Dendritic cell treated with granulocyte-macrophage colony-stimulating factor and Interleukin-4, amounts not matched to agents 40 ng/mL and 50 ng/mL, for 4 days (primary cell): ENCODE results near the gene CASQ1.
A peak's percentile ranks its signal among the peaks of the same experiment; 100 is the strongest.

Source experiments
- H3K27ac Mint-ChIP-seq: one replicate; pipeline ENCODE4 v1.8.0; 2022; ENCODE audit warnings: mild to moderate bottlenecking, mixed read lengths
- H3K27me3 Mint-ChIP-seq: one replicate; pipeline ENCODE4 v1.8.0; 2022; ENCODE audit warnings: mild to moderate bottlenecking, mixed read lengths
- H3K36me3 Mint-ChIP-seq: one replicate; pipeline ENCODE4 v1.8.0; 2022; ENCODE audit warnings: low read depth, mixed read lengths
- H3K4me1 Mint-ChIP-seq: one replicate; pipeline ENCODE4 v1.8.0; 2022; ENCODE audit warnings: low read depth, mixed read lengths
- H3K4me3 Mint-ChIP-seq: one replicate; pipeline ENCODE4 v1.8.0; 2022; ENCODE audit warnings: mild to moderate bottlenecking, moderate library complexity, mixed read lengths
- H3K9me3 Mint-ChIP-seq: one replicate; pipeline ENCODE4 v1.8.0; 2022; ENCODE audit warnings: mixed read lengths
- intact Hi-C: fragments of 100-400 bp; cut with micrococcal nuclease; formaldehyde crosslinking; loops from one replicate; pipeline ENCODE4 v1.15.0; 2022

CASQ1 gene

GRCh38 chr1:160214481-160215140 is 24.2 kb downstream of the CASQ1 start:
- Mint-ChIP-seq H3K36me3 (peaks cover 99% of the 10 kb centered on the region), H3K27ac (peak overlapping the region; percentile 19), H3K9me3 (no peaks in the 10 kb centered on the region), H3K4me1 (peaks cover 62% of the 10 kb centered on the region), H3K27me3 (no peaks in the 10 kb centered on the region), H3K4me3 (no peak overlapping the region)
- intact Hi-C loops: no loop called here

- Mint-ChIP-seq H3K4me3 (no peak overlapping the region), H3K9me3 (no peaks in the 10 kb centered on the region), H3K36me3 (peaks cover 99% of the 10 kb centered on the region), H3K27me3 (no peaks in the 10 kb centered on the region), H3K27ac (no peak overlapping the region), H3K4me1 (peaks cover 54% of the 10 kb centered on the region)
- intact Hi-C loops: no loop called here
Observed at GRCh38 chr1:160216301-160216700, 25.9 kb downstream of the CASQ1 start.

DNA sequence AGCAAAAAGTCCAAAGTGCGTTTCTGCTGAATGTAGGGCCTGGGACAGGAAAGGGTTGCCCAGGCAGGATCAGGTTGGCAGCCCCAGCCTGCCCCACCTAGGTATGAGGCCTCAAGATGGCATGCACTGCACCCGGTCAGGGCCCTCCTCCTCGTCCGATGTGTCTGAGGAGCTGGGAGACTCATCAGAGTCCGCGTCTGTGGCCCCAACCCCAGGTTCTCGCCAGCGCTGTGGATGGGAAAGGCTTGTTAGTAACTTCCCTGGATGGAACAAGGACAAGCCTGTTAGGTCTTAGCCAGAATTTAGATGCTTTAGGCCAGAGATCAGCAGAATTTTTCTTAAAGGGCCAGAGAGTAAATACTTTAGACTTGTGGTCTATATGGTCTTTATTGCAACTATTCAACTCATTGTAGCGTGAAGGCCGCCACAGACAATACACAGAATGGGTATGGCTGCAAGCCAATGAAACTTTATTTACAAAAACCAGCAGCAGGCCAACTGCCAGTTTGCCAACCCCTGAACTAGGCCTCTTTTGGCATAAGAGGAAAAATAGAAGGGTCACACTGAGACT is 27.2 kb downstream of the CASQ1 start:
- H3K4me3 Mint-ChIP-seq: no peak overlapping the region
- H3K36me3 Mint-ChIP-seq: peaks cover 89% of the 10 kb centered on the region
- intact Hi-C loops: no loop called here
- H3K27me3 Mint-ChIP-seq: no peaks in the 10 kb centered on the region
- H3K4me1 Mint-ChIP-seq: peaks cover 45% of the 10 kb centered on the region
- no peak overlapping the region for H3K27ac Mint-ChIP-seq
- no peaks in the 10 kb centered on the region for H3K9me3 Mint-ChIP-seq

DNA sequence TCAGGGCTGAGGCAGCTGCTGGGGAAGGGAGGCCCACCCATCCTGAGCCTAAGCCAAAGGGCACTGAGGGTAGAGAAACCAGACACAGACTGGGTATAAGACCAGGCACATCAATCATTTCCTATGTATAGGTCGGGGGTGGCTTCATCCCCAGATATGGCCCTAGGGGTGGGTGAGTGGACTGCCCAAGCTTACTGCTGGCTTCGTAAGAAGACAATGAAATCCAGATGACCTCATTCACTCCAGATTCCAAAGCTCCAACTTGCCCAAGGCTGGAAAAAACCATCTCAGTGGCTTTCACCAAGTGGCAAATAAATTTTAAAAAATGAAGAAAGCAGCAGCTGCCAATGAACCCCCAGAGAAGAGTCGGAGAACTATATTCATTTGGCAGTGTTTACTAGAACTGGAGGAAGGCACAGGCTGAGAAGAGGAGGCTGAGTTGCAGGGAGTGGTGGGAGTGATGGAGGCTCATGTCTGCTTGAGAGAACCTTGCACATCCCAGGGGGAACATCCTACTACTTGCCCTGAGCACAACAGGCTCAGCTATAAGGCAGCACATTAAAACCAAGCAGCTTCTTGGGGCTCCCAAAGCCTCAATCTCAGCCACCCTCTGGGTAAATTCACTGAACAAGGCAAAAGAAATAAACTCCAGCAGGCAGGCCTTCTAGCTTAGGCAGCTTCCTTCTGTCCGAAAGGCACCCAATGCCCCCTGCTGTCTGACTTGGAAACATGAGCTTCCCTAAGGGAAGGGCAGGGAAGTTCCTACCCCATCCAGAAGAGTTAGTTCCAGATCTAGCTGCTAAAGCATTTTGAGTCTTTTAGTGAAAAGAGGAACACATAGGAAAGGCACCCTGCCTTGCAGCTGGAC is 28.9 kb downstream of the CASQ1 start:
- H3K4me1 Mint-ChIP-seq: peaks cover 29% of the 10 kb centered on the region
- H3K36me3 Mint-ChIP-seq: peaks cover 72% of the 10 kb centered on the region
- H3K4me3 Mint-ChIP-seq: no peak overlapping the region
- no peaks in the 10 kb centered on the region for H3K27me3 Mint-ChIP-seq
- intact Hi-C loops: loop anchor here (1.0 kb wide), 1 partner anchor 26 kb away; no protein-coding TSS in a partner anchor
- H3K9me3 Mint-ChIP-seq: no peaks in the 10 kb centered on the region
- no peak overlapping the region for H3K27ac Mint-ChIP-seq

GRCh38 chr1:160220301-160220700 is 29.9 kb downstream of the CASQ1 start:
- H3K27me3 Mint-ChIP-seq: no peaks in the 10 kb centered on the region
- no peak overlapping the region for H3K4me3 Mint-ChIP-seq
- H3K27ac Mint-ChIP-seq: no peak overlapping the region
- H3K36me3 Mint-ChIP-seq: peaks cover 62% of the 10 kb centered on the region
- intact Hi-C loops: loop anchor here (1.0 kb wide), 1 partner anchor 118 kb away; no protein-coding TSS in a partner anchor
- H3K9me3 Mint-ChIP-seq: no peaks in the 10 kb centered on the region
- H3K4me1 Mint-ChIP-seq: peaks cover 23% of the 10 kb centered on the region

- Mint-ChIP-seq H3K9me3 (no peaks in the 10 kb centered on the region), H3K27me3 (no peaks in the 10 kb centered on the region), H3K4me1 (peaks cover 16% of the 10 kb centered on the region), H3K4me3 (no peak overlapping the region), H3K27ac (no peak overlapping the region), H3K36me3 (peaks cover 54% of the 10 kb centered on the region)
- intact Hi-C loops: no loop called here
Observed at GRCh38 chr1:160221089-160221488, 30.7 kb downstream of the CASQ1 start.

GRCh38 chr1:160222546-160222945 is 32.2 kb downstream of the CASQ1 start:
- Mint-ChIP-seq H3K27ac (no peak overlapping the region), H3K9me3 (no peaks in the 10 kb centered on the region), H3K4me3 (no peak overlapping the region), H3K27me3 (no peaks in the 10 kb centered on the region), H3K36me3 (peaks cover 39% of the 10 kb centered on the region), H3K4me1 (peaks cover 14% of the 10 kb centered on the region)
- intact Hi-C loops: no loop called here

DNA sequence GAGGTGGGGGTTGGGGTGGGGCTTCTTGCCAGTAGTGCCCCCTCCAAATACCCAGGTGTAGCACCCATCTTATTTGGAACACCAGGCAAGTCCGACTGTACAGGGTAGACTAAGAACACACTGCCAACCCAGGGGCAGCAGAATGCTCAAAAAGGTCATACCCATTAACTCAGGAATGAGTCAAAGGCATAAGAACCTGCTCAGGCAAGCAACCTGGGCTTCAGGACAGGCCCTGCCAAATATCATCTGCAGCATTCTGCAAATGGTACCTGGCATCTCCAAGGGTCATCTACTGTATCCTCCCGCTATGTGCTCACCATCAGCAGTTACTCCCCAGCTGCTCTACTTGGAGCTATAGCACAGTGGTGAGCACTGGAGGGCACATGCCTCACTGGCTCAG is 34.2 kb downstream of the CASQ1 start:
- Mint-ChIP-seq H3K4me3 (no peak overlapping the region), H3K27me3 (no peaks in the 10 kb centered on the region), H3K4me1 (peaks cover 8% of the 10 kb centered on the region), H3K27ac (no peak overlapping the region), H3K36me3 (peaks cover 36% of the 10 kb centered on the region), H3K9me3 (no peaks in the 10 kb centered on the region)
- intact Hi-C loops: no loop called here

- intact Hi-C loops: no loop called here
- peaks cover 36% of the 10 kb centered on the region for H3K36me3 Mint-ChIP-seq
- H3K9me3 Mint-ChIP-seq: no peaks in the 10 kb centered on the region
- peaks cover under 1% of the 10 kb centered on the region for H3K4me1 Mint-ChIP-seq
- H3K4me3 Mint-ChIP-seq: no peak overlapping the region
- H3K27me3 Mint-ChIP-seq: no peaks in the 10 kb centered on the region
- no peak overlapping the region for H3K27ac Mint-ChIP-seq
Observed at GRCh38 chr1:160225345-160225744, 35.0 kb downstream of the CASQ1 start.

GRCh38 chr1:160226623-160227022 is 36.2 kb downstream of the CASQ1 start:
- Mint-ChIP-seq H3K4me1 (no peaks in the 10 kb centered on the region), H3K4me3 (no peak overlapping the region), H3K27me3 (no peaks in the 10 kb centered on the region), H3K27ac (no peak overlapping the region), H3K36me3 (peaks cover 37% of the 10 kb centered on the region), H3K9me3 (no peaks in the 10 kb centered on the region)
- intact Hi-C loops: no loop called here

GRCh38 chr1:160227034-160227433 is 36.7 kb downstream of the CASQ1 start:
- peaks cover 41% of the 10 kb centered on the region for H3K36me3 Mint-ChIP-seq
- intact Hi-C loops: no loop called here
- H3K4me3 Mint-ChIP-seq: no peak overlapping the region
- no peaks in the 10 kb centered on the region for H3K9me3 Mint-ChIP-seq
- no peaks in the 10 kb centered on the region for H3K27me3 Mint-ChIP-seq
- no peak overlapping the region for H3K27ac Mint-ChIP-seq
- H3K4me1 Mint-ChIP-seq: no peaks in the 10 kb centered on the region

DNA sequence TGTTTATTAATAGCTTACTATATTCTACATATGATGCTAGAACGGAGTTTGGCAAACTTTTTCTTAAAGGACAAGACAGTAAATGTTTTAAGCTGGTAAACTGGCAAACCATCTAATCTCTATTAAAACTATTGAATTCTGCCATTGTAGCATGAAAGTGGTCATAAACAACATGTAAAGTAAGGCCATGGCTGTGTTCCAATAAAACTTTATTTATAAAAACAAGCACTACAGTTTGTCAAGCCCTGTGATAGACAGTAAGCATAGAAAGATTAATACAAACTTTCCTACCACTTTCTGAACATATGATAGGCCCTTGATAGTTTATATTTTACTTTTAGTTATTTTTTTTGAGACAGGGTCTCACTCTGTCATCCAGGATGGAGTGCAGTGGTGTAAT is 37.2 kb downstream of the CASQ1 start:
- H3K27me3 Mint-ChIP-seq: no peaks in the 10 kb centered on the region
- no peaks in the 10 kb centered on the region for H3K4me1 Mint-ChIP-seq
- H3K27ac Mint-ChIP-seq: no peak overlapping the region
- peaks cover 47% of the 10 kb centered on the region for H3K36me3 Mint-ChIP-seq
- no peak overlapping the region for H3K4me3 Mint-ChIP-seq
- intact Hi-C loops: no loop called here
- H3K9me3 Mint-ChIP-seq: no peaks in the 10 kb centered on the region

DNA sequence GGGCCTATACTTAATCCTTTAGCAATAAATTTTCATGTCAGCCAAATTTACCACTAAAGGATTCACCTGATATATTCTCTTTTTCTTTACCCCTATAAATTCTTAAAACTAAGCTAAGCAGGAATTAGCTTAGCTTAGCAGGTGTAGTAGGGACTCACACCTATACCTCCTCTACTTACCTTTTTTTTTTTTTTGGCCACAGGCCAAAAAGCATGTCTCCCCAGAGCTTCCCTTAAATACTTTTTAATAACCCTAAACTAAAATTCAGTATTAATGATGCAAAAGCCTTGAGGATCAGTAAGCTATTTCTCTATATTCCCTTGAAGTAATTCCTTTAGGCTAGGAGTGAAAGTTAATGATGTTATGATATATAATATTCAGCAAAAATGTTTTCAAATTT is 38.1 kb downstream of the CASQ1 start:
- no peaks in the 10 kb centered on the region for H3K27me3 Mint-ChIP-seq
- no peak overlapping the region for H3K27ac Mint-ChIP-seq
- H3K4me1 Mint-ChIP-seq: no peaks in the 10 kb centered on the region
- no peak overlapping the region for H3K4me3 Mint-ChIP-seq
- peaks cover 55% of the 10 kb centered on the region for H3K36me3 Mint-ChIP-seq
- intact Hi-C loops: no loop called here
- H3K9me3 Mint-ChIP-seq: no peaks in the 10 kb centered on the region

DNA sequence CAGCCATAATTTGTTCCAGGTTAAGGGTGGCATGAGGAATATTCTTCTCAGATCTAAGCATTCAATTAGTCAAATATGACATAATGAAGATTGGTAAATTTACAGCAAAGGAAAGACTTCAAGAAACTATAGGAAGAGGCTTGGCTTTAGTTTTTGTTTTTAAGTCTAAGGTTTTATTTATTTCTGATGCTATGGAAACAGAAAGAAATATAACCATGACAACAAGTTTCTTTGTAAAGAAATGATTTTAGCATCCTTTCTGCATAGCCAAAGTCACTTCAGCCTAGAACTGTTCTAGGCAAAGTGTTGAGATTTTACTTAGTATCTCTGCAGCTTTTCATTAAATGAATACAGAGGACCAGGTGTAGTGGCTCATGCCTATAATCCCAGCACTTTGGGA is 42.5 kb downstream of the CASQ1 start:
- peaks cover 99% of the 10 kb centered on the region for H3K36me3 Mint-ChIP-seq
- H3K9me3 Mint-ChIP-seq: no peaks in the 10 kb centered on the region
- H3K27ac Mint-ChIP-seq: no peak overlapping the region
- no peak overlapping the region for H3K4me3 Mint-ChIP-seq
- no peaks in the 10 kb centered on the region for H3K27me3 Mint-ChIP-seq
- no peaks in the 10 kb centered on the region for H3K4me1 Mint-ChIP-seq
- intact Hi-C loops: loop anchor here (10.0 kb wide), 1 partner anchor 82 kb away; no protein-coding TSS in a partner anchor
